AG04449 (cell line): ENCODE results near the gene PLGLB1.
"Not testable (repeated sequence)": the region's sequence is repeated elsewhere in the genome, so short reads cannot be mapped to it uniquely, and the experiment has no call there.

Experiments used
- CTCF ChIA-PET: fragments of 350-600 bp; formaldehyde crosslinking; extraction: SDS; loops from one replicate; lab custom pipeline; 2021; ENCODE audit warnings: antibody characterized with exemption; lab: Yijun Ruan, JAX
- POLR2A ChIA-PET: fragments of 400-600, 350-600 bp; formaldehyde crosslinking; extraction: SDS; loops from one replicate; lab custom pipeline; 2020; ENCODE audit warnings: antibody characterized with exemption, inconsistent platforms; lab: Yijun Ruan, JAX
- DNase-seq: peaks from one replicate; pipeline ENCODE4 v3.0.0-alpha.2; 2010; ENCODE audit warnings: low read depth, low spot score
- H3K4me3 ChIP-seq: 2 replicates; pipeline ENCODE4 v1.5.1; 2011; ENCODE audit warnings: low read depth, mild to moderate bottlenecking, control low read depth, low read length

Gene PLGLB1

GRCh38 chr2:87021744-87022143 lies at the start of gene PLGLB1:
Gene PLGLB1 (minus strand): TSS chr2:87021844. CDS start chr2:87021783, 61 bp downstream.
- CTCF ChIA-PET, DNase-seq, H3K4me3 ChIP-seq, POLR2A ChIA-PET: not testable (repeated sequence)

DNA sequence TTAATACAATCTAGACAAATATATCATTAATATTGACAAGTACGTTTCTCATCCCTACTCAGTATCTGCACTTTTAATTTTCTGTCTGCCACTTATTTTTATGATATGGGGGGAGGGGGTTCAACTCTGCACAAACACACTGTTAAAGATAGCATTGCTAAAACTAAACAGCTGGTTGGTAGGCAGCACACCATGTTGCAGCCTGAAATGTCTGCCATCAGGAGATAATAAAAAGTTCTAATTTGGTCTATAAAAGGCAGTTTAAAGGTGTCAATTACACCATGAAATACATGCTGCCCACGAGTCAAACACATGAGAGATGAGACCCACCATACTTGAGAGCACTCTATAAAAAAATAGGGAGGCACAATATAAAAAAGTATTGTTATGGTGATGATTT lies 42.7 kb upstream of the PLGLB1 start:
- POLR2A ChIA-PET, DNase-seq, CTCF ChIA-PET, H3K4me3 ChIP-seq: not testable (repeated sequence)

DNA sequence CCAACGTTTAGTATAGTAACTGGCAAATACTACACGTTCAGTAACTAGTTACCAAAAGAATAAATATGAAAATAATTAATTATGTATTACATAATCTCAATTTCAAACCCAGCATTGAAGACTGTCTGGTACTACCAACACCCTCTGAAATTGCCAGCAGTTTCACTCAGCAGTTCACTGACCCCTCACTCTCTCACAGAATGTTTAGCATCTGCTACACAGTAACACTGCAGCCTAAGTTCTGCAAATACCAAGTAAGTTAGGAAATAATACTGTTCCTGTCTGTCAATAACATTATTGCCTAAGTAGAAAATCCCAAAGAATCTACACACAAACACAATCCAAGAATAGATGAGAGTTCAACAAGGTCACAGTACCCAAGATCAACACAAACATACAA lies 41.8 kb upstream of the PLGLB1 start:
- DNase-seq, CTCF ChIA-PET, POLR2A ChIA-PET, H3K4me3 ChIP-seq: not testable (repeated sequence)

GRCh38 chr2:87061519-87061918 lies 39.9 kb upstream of the PLGLB1 start:
- H3K4me3 ChIP-seq, DNase-seq, CTCF ChIA-PET, POLR2A ChIA-PET: not testable (repeated sequence)

DNA sequence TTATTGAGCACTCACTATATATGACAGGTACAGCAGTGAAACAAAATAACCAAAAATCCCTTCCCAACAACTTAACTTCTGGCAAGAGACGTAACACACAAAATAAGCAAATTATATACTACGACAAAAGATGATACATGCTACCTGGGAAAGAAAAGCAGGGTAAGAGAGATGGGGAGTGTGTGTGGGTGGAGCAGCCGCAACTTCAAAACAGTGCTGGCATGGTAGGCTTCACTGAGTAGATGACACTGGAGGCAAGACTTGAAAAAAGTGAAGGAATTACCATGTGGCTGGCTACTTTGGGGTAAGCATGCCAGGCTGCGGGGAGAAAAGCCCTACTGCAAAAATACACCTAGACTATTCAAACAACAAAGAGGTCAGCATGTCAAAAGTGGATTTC lies 36.0 kb upstream of the PLGLB1 start:
- DNase-seq, CTCF ChIA-PET, POLR2A ChIA-PET, H3K4me3 ChIP-seq: not testable (repeated sequence)

DNA sequence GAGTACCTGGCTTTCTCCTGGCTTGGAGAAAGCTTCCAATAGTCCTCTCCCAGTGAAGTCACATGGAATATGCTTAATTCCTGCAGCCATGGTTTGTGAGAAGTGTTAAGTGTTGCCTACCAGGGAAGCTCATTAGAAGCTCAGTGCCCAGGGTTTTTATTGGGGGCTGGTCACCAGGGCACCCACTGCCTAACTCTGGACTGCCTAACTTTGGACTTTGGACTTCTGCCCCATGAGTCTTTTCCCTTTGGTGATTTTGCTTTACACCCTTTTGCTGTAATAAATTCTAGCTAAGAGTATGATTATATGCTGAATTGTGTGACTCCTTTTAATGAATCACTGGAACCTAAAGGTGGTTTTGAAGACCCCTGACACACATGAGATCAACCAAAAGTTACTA lies 35.2 kb upstream of the PLGLB1 start:
- POLR2A ChIA-PET, CTCF ChIA-PET, DNase-seq, H3K4me3 ChIP-seq: not testable (repeated sequence)

DNA sequence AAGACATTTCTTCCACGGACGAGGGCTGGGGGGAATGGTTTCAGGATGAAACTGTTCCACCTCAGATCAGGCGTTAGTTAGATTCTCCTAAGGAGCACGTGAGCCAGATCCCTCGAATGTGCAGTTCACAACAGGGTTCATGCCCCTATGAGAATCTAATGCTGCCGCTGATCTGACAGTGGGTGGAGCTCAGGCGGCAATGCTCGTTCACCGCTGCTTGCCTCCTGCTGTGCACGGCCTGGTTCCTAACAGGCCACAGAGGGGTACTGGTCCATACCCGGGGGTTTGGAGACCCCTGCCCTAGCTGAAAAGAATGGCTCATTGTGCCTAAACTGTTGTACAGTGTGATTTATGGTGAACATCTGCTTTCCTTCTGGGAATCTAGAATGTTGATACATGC lies 34.8 kb upstream of the PLGLB1 start:
- CTCF ChIA-PET, H3K4me3 ChIP-seq, DNase-seq, POLR2A ChIA-PET: not testable (repeated sequence)

- H3K4me3 ChIP-seq, POLR2A ChIA-PET, CTCF ChIA-PET, DNase-seq: not testable (repeated sequence)
Observed at GRCh38 chr2:87054375-87054774, 32.7 kb upstream of the PLGLB1 start.

GRCh38 chr2:87041321-87041978 lies 19.8 kb upstream of the PLGLB1 start:
- CTCF ChIA-PET, POLR2A ChIA-PET, H3K4me3 ChIP-seq, DNase-seq: not testable (repeated sequence)

- CTCF ChIA-PET, DNase-seq, H3K4me3 ChIP-seq, POLR2A ChIA-PET: not testable (repeated sequence)
Observed at GRCh38 chr2:87028607-87029006, 7.0 kb upstream of the PLGLB1 start.

GRCh38 chr2:87026816-87027215 lies 5.2 kb upstream of the PLGLB1 start:
- H3K4me3 ChIP-seq, POLR2A ChIA-PET, CTCF ChIA-PET, DNase-seq: not testable (repeated sequence)

DNA sequence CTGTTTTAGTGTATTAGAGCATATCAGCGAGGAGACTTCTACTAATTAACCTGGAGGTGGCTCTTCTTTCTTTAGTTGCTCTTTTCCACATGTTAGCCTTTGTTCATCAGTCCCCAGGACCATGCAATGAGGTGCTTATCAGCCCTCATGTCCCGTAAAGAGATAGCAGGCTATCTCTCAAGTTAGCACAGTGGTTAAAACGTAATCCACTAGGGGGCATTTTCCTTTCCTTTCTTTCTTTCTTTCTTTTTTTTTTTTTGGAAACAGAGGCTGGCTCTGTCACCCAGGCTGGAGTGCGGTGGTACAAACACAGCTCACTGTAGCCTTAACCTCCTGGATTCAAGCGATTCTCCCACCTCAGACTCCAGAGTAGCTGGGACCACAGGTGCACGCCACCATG lies 4.3 kb upstream of the PLGLB1 start:
- H3K4me3 ChIP-seq, POLR2A ChIA-PET, DNase-seq, CTCF ChIA-PET: not testable (repeated sequence)

DNA sequence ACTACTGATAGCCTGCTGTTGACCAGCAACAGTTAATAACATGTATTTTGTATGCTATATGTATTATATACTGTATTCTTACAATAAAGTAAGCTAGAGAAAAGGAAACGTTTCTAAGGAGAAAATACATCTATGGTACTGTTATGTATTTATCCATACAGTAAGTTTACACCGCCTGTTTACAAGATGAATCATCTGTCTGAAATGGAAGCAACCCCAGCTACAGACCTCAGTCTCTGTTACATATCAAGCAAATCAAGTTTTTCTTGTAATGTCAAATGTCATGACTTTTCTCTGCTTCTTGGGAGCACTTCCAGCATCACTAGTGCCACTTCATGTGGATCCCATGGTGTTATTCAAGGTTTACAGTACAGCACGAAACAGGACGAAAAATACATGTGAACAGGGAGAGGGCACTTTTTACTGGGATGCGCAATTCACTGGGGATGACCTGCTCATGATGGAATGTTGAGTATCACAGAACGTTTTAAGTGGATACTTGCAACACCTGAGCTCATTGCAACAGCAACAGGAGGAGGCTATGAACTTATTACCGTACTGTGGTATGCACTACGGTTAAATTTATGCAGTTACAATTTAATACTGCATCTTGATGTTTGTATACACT lies 2.5 kb upstream of the PLGLB1 start:
- DNase-seq, POLR2A ChIA-PET: not testable (repeated sequence)

DNA sequence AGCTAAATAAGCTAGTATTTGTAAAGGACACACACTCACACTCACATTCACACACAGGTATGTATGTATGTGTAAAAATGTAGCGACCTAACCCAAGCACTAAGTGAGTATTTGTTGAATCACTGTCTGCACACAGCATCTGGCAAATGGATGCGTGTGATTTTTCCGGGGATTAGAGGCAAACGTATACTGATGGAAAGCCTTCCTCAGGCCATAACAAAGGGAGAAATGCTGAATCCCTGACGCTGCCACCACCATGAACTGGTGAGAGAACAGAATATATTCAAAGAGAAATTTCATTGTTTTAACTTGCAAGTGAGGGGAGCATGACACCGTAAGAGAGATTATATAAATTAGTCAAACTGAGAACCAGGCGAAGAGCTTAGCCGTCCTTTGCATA lies 601 bp downstream of the PLGLB1 start:
- H3K4me3 ChIP-seq, DNase-seq, CTCF ChIA-PET, POLR2A ChIA-PET: not testable (repeated sequence)

More for the DNA sequence above, 2.5 kb upstream of the PLGLB1 start:
- H3K4me3 ChIP-seq, CTCF ChIA-PET: not testable (repeated sequence)

DNA sequence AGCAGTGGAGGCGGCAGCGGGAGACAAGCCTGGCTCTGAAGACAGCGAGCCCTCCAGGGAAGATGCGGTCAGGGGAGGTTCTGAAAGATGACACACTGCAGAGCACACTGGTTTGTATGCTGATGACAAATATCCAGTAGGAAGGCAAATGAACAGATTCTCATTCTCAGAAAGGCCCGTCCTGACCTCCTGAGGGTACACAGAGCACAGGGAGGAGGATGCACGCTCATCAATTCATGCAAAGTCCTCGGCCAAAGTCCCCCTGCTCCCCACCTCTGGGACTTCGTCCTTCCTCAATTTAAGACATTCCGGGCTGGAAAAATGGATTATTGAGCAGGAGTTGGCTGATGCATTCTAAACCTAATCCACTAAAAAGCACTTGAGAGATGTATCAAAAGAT lies 2.6 kb downstream of the PLGLB1 start:
- CTCF ChIA-PET, H3K4me3 ChIP-seq, POLR2A ChIA-PET, DNase-seq: not testable (repeated sequence)

DNA sequence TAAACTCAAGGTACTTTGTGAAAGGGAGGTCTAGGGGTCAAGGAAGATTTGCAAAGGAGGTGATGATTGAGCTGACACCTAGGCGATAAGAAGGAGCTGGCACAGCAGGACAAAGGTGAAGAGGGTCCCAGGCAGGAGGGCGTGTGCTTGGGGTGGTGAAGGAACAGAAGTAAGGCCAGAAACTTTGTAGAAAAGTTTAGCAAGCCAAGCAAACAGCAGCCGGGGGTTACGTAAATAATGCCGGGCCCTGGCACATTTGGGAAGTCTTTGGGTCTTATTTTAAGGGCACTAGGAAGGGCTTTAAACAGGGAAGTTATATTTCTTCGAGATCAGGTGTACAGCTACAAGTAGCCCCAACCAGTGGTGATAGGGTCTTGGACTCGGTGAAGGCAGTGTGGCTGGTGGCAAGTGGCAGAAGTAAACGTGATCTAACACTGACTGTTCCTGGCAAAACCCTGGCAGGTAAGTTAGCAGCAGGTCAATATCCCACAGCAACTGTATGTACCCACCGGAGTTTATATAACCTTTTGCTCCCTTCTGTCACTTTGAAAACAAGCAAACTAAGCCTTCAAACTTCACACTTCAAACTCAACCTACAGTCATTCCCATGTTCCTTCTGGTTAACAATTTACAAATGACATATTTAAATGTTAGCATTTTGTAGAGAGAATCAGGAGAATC lies 7.0 kb downstream of the PLGLB1 start:
- DNase-seq, CTCF ChIA-PET, POLR2A ChIA-PET, H3K4me3 ChIP-seq: not testable (repeated sequence)

- H3K4me3 ChIP-seq, POLR2A ChIA-PET, DNase-seq, CTCF ChIA-PET: not testable (repeated sequence)
Observed at GRCh38 chr2:87004398-87004797, 17.2 kb downstream of the PLGLB1 start.
